KMS-11 (cell line): Measurements from ENCODE around the gene KCND3.

Experiments used
- H2AFZ ChIP-seq: fragments of 200-600 bp; sonication (generic); 2 replicates; pipeline ENCODE4 v1.6.1; 2016; ENCODE audit warnings: antibody characterized with exemption, mixed run types, low read depth
- H3K27ac ChIP-seq: fragments of 200-600 bp; sonication (generic); 2 replicates; pipeline ENCODE4 v1.6.1; 2016; ENCODE audit warnings: mild to moderate bottlenecking, mixed run types
- H3K27me3 ChIP-seq: fragments of 200-600 bp; sonication (generic); 2 replicates; pipeline ENCODE4 v1.6.1; 2017; ENCODE audit warnings: mild to moderate bottlenecking, low read depth, mixed run types, moderate library complexity; ENCODE audit not compliant: insufficient read depth
- H3K36me3 ChIP-seq: fragments of 200-600 bp; sonication (generic); 2 replicates; pipeline ENCODE4 v1.6.1; 2017; ENCODE audit warnings: mild to moderate bottlenecking, mixed run types; ENCODE audit not compliant: insufficient read depth
- H3K4me1 ChIP-seq: fragments of 200-600 bp; sonication (generic); 2 replicates; pipeline ENCODE4 v1.6.1; 2016; ENCODE audit warnings: mild to moderate bottlenecking, low read depth, mixed run types; ENCODE audit not compliant: poor library complexity, severe bottlenecking
- H3K4me2 ChIP-seq: fragments of 200-600 bp; sonication (generic); 2 replicates; pipeline ENCODE4 v1.7.0; 2016; ENCODE audit warnings: mild to moderate bottlenecking, mixed run types
- H3K4me3 ChIP-seq: fragments of 200-600 bp; sonication (generic); IDR thresholded peaks from 2 replicates; pipeline ENCODE4 v1.6.1; 2017; ENCODE audit warnings: low read depth, low read length, mixed read lengths; ENCODE audit not compliant: insufficient read depth
- H3K79me2 ChIP-seq: fragments of 200-600 bp; sonication (generic); 2 replicates; pipeline ENCODE4 v1.6.1; 2016; ENCODE audit warnings: low read depth, mixed run types; ENCODE audit not compliant: insufficient read depth
- H3K9ac ChIP-seq: fragments of 200-600 bp; sonication (generic); 2 replicates; pipeline ENCODE4 v1.6.1; 2016; ENCODE audit warnings: mild to moderate bottlenecking, mixed run types
- H4K20me1 ChIP-seq: fragments of 200-600 bp; sonication (generic); 2 replicates; pipeline ENCODE4 v1.6.1; 2016; ENCODE audit warnings: mild to moderate bottlenecking, mixed run types; ENCODE audit not compliant: insufficient read depth
- TF ChIP-seq, protein P1 (sequence below): fragments of 200-600 bp; sonication (generic); conservative IDR thresholded peaks from 2 replicates; pipeline ENCODE4 v1.6.1; 2017; ENCODE audit warnings: low read depth, mild to moderate bottlenecking, antibody characterized with exemption, low read length, moderate library complexity, mixed read lengths

Gene KCND3

DNA sequence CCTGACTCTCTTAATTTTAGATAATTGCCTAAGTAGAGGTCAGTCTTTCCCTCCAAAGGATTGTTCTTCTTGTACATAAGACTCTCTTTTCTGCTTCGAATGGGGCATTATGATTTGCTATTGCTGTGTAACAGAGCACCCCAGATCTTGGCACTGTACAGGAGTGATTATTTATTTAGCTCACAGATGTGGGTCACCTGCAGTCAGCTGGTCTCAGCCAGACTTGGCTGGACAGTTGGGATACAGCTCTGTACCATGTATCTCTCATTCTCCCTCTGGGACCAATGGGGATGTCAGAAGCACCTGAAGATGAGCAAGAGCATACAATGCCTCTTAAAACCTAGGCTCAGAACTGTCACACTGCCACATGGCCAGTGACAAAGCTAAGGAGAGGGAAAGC lies 23.4 kb upstream of the KCND3 start:
- H3K79me2 ChIP-seq, result no peaks in the 10 kb centered on the region
- no peaks in the 10 kb centered on the region for H3K4me1 ChIP-seq
- H3K4me3 ChIP-seq, result no peak overlapping the region
- no peaks in the 10 kb centered on the region for H3K36me3 ChIP-seq
- no peak overlapping the region for H3K9ac ChIP-seq
- H3K27me3 ChIP-seq, result no peaks in the 10 kb centered on the region
- TF ChIP-seq, protein P1, sequence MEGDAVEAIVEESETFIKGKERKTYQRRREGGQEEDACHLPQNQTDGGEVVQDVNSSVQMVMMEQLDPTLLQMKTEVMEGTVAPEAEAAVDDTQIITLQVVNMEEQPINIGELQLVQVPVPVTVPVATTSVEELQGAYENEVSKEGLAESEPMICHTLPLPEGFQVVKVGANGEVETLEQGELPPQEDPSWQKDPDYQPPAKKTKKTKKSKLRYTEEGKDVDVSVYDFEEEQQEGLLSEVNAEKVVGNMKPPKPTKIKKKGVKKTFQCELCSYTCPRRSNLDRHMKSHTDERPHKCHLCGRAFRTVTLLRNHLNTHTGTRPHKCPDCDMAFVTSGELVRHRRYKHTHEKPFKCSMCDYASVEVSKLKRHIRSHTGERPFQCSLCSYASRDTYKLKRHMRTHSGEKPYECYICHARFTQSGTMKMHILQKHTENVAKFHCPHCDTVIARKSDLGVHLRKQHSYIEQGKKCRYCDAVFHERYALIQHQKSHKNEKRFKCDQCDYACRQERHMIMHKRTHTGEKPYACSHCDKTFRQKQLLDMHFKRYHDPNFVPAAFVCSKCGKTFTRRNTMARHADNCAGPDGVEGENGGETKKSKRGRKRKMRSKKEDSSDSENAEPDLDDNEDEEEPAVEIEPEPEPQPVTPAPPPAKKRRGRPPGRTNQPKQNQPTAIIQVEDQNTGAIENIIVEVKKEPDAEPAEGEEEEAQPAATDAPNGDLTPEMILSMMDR, result no peak
- H3K27ac ChIP-seq, result no peak overlapping the region
- no peak overlapping the region for H3K4me2 ChIP-seq
- no peaks in the 10 kb centered on the region for H4K20me1 ChIP-seq
- H2AFZ ChIP-seq, result no peak overlapping the region

DNA sequence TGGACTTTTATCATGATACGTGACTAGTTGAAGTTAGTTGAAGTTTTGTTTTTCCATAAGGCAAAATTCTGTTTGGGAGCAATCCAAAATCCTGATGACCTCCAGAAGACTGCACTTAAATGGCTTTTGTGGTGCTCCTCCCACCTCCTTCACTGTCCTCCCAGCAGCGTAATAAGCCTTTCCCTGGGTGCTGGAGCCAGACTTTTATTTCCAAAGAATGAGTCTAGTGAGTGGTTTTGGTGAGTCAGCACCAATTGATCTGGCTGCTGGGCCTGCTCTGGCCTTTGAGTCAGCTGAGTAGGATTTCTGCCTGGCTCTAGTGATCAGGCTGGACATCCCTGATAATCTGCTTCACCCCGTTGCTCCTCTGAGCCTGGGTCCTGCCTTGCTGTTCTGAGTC lies 21.7 kb upstream of the KCND3 start:
- TF ChIP-seq, protein P1, result no peak
- Histone ChIP-seq H3K4me1 (no peaks in the 10 kb centered on the region), H3K36me3 (no peaks in the 10 kb centered on the region), H3K27ac (no peak overlapping the region), H4K20me1 (no peaks in the 10 kb centered on the region), H3K4me2 (no peak overlapping the region), H3K9ac (no peak overlapping the region), H3K27me3 (no peaks in the 10 kb centered on the region), H3K4me3 (no peak overlapping the region), H2AFZ (no peak overlapping the region), H3K79me2 (no peaks in the 10 kb centered on the region)

DNA sequence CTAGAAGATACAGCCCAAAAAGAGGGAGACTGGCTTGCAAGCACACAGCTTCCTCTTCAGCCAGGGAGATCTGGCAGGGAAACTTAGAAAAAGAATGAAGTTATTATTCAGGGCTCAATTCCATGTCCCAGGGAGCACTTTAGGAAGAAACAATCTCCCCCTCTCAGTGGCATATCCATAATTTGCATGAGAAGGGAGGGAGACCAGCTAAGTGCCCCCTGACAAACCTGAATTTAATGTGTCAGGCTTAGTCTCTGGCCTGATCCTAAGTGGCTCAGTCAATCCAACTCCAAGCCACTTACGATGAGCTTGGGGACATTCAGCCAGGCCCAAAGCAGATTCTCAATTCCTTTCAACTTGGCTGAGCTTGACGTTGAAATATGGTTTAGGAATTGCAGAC lies 17.7 kb upstream of the KCND3 start:
- Histone ChIP-seq H3K4me2 (no peak overlapping the region), H3K27ac (no peak overlapping the region), H3K36me3 (no peaks in the 10 kb centered on the region), H4K20me1 (no peaks in the 10 kb centered on the region), H3K4me1 (no peaks in the 10 kb centered on the region), H3K79me2 (no peaks in the 10 kb centered on the region), H3K27me3 (no peaks in the 10 kb centered on the region), H3K4me3 (no peak overlapping the region), H2AFZ (no peak overlapping the region), H3K9ac (no peak overlapping the region)
- TF ChIP-seq, protein P1, result no peak

DNA sequence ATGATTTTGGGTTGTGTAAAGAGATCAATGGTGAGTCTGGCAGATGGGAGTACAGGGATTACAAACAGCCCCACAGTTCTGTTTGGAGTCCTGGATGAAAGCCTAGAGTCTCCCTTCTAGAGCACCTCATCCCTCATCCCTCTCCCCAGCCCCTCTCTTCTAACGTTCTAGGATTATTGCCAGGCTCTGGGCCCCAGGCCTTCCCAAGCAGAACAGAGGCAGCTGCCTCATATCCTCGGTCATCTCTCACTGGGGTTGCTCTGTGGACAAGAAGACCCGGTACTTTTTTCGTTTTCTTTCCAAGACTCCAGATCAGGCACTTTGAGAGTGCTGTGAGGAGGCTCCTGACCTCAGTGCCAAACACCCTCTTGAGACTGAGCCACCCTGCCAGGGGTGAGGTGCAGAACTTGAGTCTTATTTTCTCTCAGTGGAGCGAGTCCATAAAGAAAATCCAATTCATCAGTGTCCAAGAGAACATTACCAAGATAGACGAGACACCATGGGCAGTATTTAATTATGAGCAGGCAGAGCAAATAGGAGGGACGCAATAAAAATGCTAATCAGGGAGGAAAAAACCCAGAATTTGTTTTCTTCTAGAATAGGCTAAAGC lies 17.1 kb upstream of the KCND3 start:
- Histone ChIP-seq H4K20me1 (no peaks in the 10 kb centered on the region), H3K27me3 (no peaks in the 10 kb centered on the region), H3K27ac (no peak overlapping the region), H2AFZ (no peak overlapping the region), H3K9ac (no peak overlapping the region), H3K36me3 (no peaks in the 10 kb centered on the region), H3K4me3 (no peak overlapping the region), H3K4me2 (no peak overlapping the region), H3K79me2 (no peaks in the 10 kb centered on the region), H3K4me1 (no peaks in the 10 kb centered on the region)
- TF ChIP-seq, protein P1, result no peak
